IMR-90 (cell line): Measurements from ENCODE around the gene TTI1. TPM values are rescaled to one million over a fixed set of nuclear protein-coding genes. Genes with fewer than 3 reads are reported as not detected.
A peak's percentile ranks its signal among the peaks of the same experiment; 100 is the strongest.

Experiments used
- ATAC-seq: fragments of 200-7000 bp; cut with Tn5 transposase; 2 replicates; pipeline ENCODE4 v1.9.1; 2020; ENCODE audit warnings: low read depth, mild to moderate bottlenecking, moderate library complexity
- BruUV-seq: library from RNA; stranded (reverse); fragments of 400-500 nt; replicated peaks from 2 replicates; lab custom pipeline; 2021; lab: Mats Ljungman, UMichigan
- CTCF ChIA-PET: fragments of 300-600 bp; formaldehyde crosslinking; extraction: SDS; loops from one replicate; lab custom pipeline; 2021; ENCODE audit warnings: antibody characterized with exemption; lab: Yijun Ruan, JAX
- POLR2A ChIA-PET: fragments of 300-600 bp; sonication (Branson Sonifier 250); formaldehyde crosslinking; loops from one replicate; lab custom pipeline; 2022; ENCODE audit warnings: antibody characterized with exemption; ENCODE audit not compliant: unreplicated experiment; lab: Charles Lee
- DNase-seq: peaks from one replicate; pipeline ENCODE4 v3.0.0; 2013
- H2AFZ ChIP-seq: replicated peaks from 2 replicates; pipeline ENCODE3; 2013; ENCODE audit warnings: low read length, mild to moderate bottlenecking; ENCODE audit not compliant: poor library complexity
- H2AK5ac ChIP-seq: 2 replicates; pipeline ENCODE4 v1.6.1; 2013; ENCODE audit warnings: low read depth, low read length, inconsistent platforms
- H2AK9ac ChIP-seq: replicated peaks from 2 replicates; pipeline ENCODE3; 2013; ENCODE audit warnings: mild to moderate bottlenecking, low read depth, low read length, moderate library complexity; ENCODE audit not compliant: poor library complexity
- H2BK120ac ChIP-seq: 2 replicates; pipeline ENCODE4 v1.6.1; 2013; ENCODE audit warnings: low read depth, low read length, inconsistent platforms
- H2BK15ac ChIP-seq: 3 replicates; pipeline ENCODE4 v1.6.1; 2013; ENCODE audit warnings: low read depth, low read length, inconsistent platforms
- H2BK20ac ChIP-seq: 2 replicates; pipeline ENCODE4 v1.6.1; 2013; ENCODE audit warnings: low read depth, mild to moderate bottlenecking, inconsistent platforms, low read length, moderate library complexity
- H2BK5ac ChIP-seq: 2 replicates; pipeline ENCODE4 v1.6.1; 2013; ENCODE audit warnings: mild to moderate bottlenecking, low read depth, low read length, inconsistent platforms; ENCODE audit not compliant: poor library complexity, severe bottlenecking
- H3K14ac ChIP-seq: replicated peaks from 2 replicates; pipeline ENCODE4 v1.6.1; 2013; ENCODE audit warnings: low read depth, low read length, inconsistent platforms
- H3K18ac ChIP-seq: 2 replicates; pipeline ENCODE4 v1.6.1; 2013; ENCODE audit warnings: low read depth, low read length, control low read depth
- H3K23ac ChIP-seq: 2 replicates; pipeline ENCODE4 v1.6.1; 2013; ENCODE audit warnings: low read depth, low read length, inconsistent platforms
- H3K27ac ChIP-seq: 2 replicates; pipeline ENCODE4 v1.5.1; 2013; ENCODE audit warnings: mild to moderate bottlenecking, control low read depth, low read length; ENCODE audit not compliant: insufficient read depth
- H3K27me3 ChIP-seq: 2 replicates; pipeline ENCODE4 v1.6.1; 2013; ENCODE audit warnings: low read length; ENCODE audit not compliant: control insufficient read depth, insufficient read depth
- H3K36me3 ChIP-seq: 2 replicates; pipeline ENCODE4 v1.6.1; 2013; ENCODE audit warnings: low read length, mixed read lengths; ENCODE audit not compliant: control insufficient read depth, insufficient read depth
- H3K4ac ChIP-seq: 2 replicates; pipeline ENCODE4 v1.6.1; 2013; ENCODE audit warnings: low read depth, low read length, inconsistent platforms
- H3K4me1 ChIP-seq: 2 replicates; pipeline ENCODE4 v1.6.1; 2013; ENCODE audit warnings: low read length, mixed read lengths; ENCODE audit not compliant: control insufficient read depth, insufficient read depth
- H3K4me2 ChIP-seq: 2 replicates; pipeline ENCODE4 v1.6.1; 2013; ENCODE audit warnings: low read depth, mild to moderate bottlenecking, control low read depth, low read length, moderate library complexity
- H3K4me3 ChIP-seq: 2 replicates; pipeline ENCODE4 v1.5.1; 2013; ENCODE audit warnings: low read depth, mild to moderate bottlenecking, control low read depth, low read length, moderate library complexity; ENCODE audit not compliant: insufficient read depth
- H3K56ac ChIP-seq: 2 replicates; pipeline ENCODE4 v1.6.1; 2013; ENCODE audit warnings: low read length, inconsistent platforms; ENCODE audit not compliant: insufficient read depth; ENCODE audit errors: extremely low read depth
- H3K79me1 ChIP-seq, 2 experiments: 2 replicates each; pipeline ENCODE4 v1.6.1; 2013; ENCODE audit warnings: low read length in 2 of 2, inconsistent platforms in 1 of 2, low read depth in 1 of 2
- H3K9ac ChIP-seq: 2 replicates; pipeline ENCODE4 v1.6.1; 2013; ENCODE audit warnings: low read depth, low read length, control low read depth
- H3K9me1 ChIP-seq: 2 replicates; pipeline ENCODE4 v1.6.1; 2013; ENCODE audit warnings: low read length, inconsistent platforms; ENCODE audit not compliant: insufficient read depth
- H3K9me3 ChIP-seq: 2 replicates; pipeline ENCODE4 v1.6.1; 2013; ENCODE audit warnings: low read length; ENCODE audit not compliant: control insufficient read depth, insufficient read depth
- H4K20me1 ChIP-seq: 2 replicates; pipeline ENCODE4 v1.6.1; 2013; ENCODE audit warnings: low read length, inconsistent platforms; ENCODE audit not compliant: insufficient read depth
- H4K5ac ChIP-seq: 2 replicates; pipeline ENCODE4 v1.6.1; 2013; ENCODE audit warnings: mild to moderate bottlenecking, low read depth, low read length, control low read depth
- H4K8ac ChIP-seq, 2 experiments: 2 replicates each; pipeline ENCODE4 v1.6.1; 2013; ENCODE audit warnings: low read depth in 2 of 2, low read length in 2 of 2, control low read depth in 1 of 2, inconsistent platforms in 1 of 2
- H4K91ac ChIP-seq: 2 replicates; pipeline ENCODE4 v1.6.1; 2013; ENCODE audit warnings: low read depth, low read length, inconsistent platforms; ENCODE audit not compliant: insufficient read depth
- BHLHE40 ChIP-seq: fragments of 150-350 bp; IDR thresholded peaks from 2 replicates; pipeline ENCODE4 v1.6.1; 2016; ENCODE audit warnings: mild to moderate bottlenecking, low read depth, low read length
- CEBPB ChIP-seq: IDR thresholded peaks from 2 replicates; pipeline ENCODE4 v1.6.1; 2012; ENCODE audit warnings: low read depth, low read length, improper control_type of control experiment
- CHD1 ChIP-seq: IDR thresholded peaks from 2 replicates; pipeline ENCODE4 v1.6.1; 2012; ENCODE audit warnings: low read depth, low read length, improper control_type of control experiment
- ELK1 ChIP-seq: fragments of 150-350 bp; IDR thresholded peaks from 2 replicates; pipeline ENCODE4 v1.6.1; 2016; ENCODE audit warnings: low read depth, mild to moderate bottlenecking, low read length, moderate library complexity, borderline replicate concordance
- FOS ChIP-seq: fragments of 150-350 bp; IDR thresholded peaks from 2 replicates; pipeline ENCODE4 v1.6.1; 2016; ENCODE audit warnings: low read depth, low read length
- MAFK ChIP-seq: IDR thresholded peaks from 2 replicates; pipeline ENCODE4 v1.6.1; 2012; ENCODE audit warnings: low read depth, low read length, improper control_type of control experiment
- MAZ ChIP-seq: IDR thresholded peaks from 2 replicates; pipeline ENCODE4 v1.6.1; 2012; ENCODE audit warnings: low read depth, mild to moderate bottlenecking, low read length, improper control_type of control experiment, moderate library complexity, borderline replicate concordance
- MXI1 ChIP-seq: IDR thresholded peaks from 2 replicates; pipeline ENCODE4 v1.6.1; 2012; ENCODE audit warnings: low read depth, mild to moderate bottlenecking, low read length, moderate library complexity, borderline replicate concordance
- NFE2L2 ChIP-seq: fragments of 150-350 bp; IDR thresholded peaks from 2 replicates; pipeline ENCODE4 v1.6.1; 2016; ENCODE audit warnings: low read depth, mild to moderate bottlenecking, low read length
- POLR2A ChIP-seq: IDR thresholded peaks from 2 replicates; pipeline ENCODE4 v1.6.1; 2012; ENCODE audit warnings: mild to moderate bottlenecking, low read depth, low read length
- RAD21 ChIP-seq: IDR thresholded peaks from 2 replicates; pipeline ENCODE4 v1.6.1; 2012; ENCODE audit warnings: low read length, improper control_type of control experiment
- RCOR1 ChIP-seq: IDR thresholded peaks from 2 replicates; pipeline ENCODE4 v1.6.1; 2012; ENCODE audit warnings: mild to moderate bottlenecking, low read length, improper control_type of control experiment; ENCODE audit not compliant: insufficient replicate concordance
- SMC3 ChIP-seq: fragments of 150-350 bp; IDR thresholded peaks from 2 replicates; pipeline ENCODE4 v1.6.1; 2016; ENCODE audit warnings: low read depth, mild to moderate bottlenecking, antibody characterized with exemption, low read length, moderate library complexity
- WGBS, 2 experiments: methylation state at CpG; one replicate each; pipeline versions ENCODE4 v1.1.5 to v1.1.7; 2013; ENCODE audit warnings: missing lambda C conversion rate in 2 of 2; ENCODE audit not compliant: insufficient read length in 1 of 2; ENCODE audit errors: extremely low coverage in 2 of 2; 5-methylcytosine and 5-hydroxymethylcytosine counted together
- dilution Hi-C: fragments of 300-500 bp; cut with HindIII; formaldehyde crosslinking; loops from one replicate; pipeline ENCODE4 v1.14.3; 2018; ENCODE audit warnings: low sequenced_read_pairs; ENCODE audit not compliant: unreplicated experiment
- in situ Hi-C: fragments of 300-500 bp; cut with MboI; formaldehyde crosslinking; loops from 3 replicates; pipeline ENCODE4 v1.14.3; 2019; ENCODE audit warnings: low sequenced_read_pairs, inconsistent platforms, mixed read lengths
- intact Hi-C: fragments of 100-400 bp; cut with micrococcal nuclease; formaldehyde crosslinking; loops from 2 replicates; pipeline ENCODE4 v1.10.0; 2022
- polyA plus RNA-seq, 3 experiments: library from polyadenylated mRNA; depleted of rRNA; stranded (reverse); fragments of >200 nt; gene quantifications; 2 replicates each; pipeline ENCODE4 v1.2.3, GENCODE V29; 2012; ENCODE audit warnings: low replicate concordance in 1 of 3
- total RNA-seq: library from RNA; depleted of rRNA; stranded (reverse); fragments of >200 nt; gene quantifications from 2 replicates; pipeline ENCODE4 v1.2.3, GENCODE V29; 2012
- TF ChIP-seq, protein P1 (sequence below): fragments of 150-350 bp; IDR thresholded peaks from 2 replicates; pipeline ENCODE4 v1.6.1; 2017; ENCODE audit warnings: mild to moderate bottlenecking, antibody characterized with exemption, low read length, low read depth

TTI1 gene
- total and polyA plus RNA-seq, 2 of the 4 experiments (the other 2 are of a cell fraction): 12.5 to 17.6 TPM

DNA sequence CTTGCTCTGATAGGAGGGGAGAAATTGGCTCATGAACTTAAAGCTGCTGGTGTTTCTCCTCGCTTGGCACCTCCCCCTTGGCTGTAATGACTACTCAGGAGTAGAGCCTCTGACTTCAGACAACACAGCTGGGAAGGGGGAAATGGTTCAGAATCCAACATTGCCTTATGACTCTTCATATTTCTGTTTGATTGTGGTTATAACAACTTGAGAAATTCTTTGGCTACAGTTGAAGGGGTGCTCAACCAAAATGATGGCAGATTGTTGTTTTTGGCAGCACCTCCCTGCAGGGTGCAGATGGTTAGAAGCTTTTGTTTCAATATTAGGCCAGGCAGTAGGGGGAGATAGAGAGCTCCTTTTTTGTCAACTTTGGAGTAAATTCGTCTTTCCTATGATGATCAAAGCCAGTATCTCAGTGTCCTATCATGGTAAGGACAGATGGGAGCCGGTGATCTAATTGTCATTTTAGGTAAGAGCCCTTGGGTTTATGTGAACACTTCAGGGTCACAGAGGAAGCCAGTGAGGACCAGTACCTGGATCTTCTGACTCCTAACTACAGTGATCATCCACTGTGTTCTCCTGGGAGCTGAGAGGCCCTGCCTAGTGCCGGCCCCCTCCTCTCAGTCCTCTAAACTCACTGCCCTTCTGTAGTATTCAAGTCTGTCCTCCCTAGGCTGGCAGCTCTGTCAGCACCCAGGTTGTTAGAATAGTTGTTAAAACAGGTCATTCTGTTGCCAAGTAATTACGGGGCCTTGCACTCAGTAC, 40.2 kb upstream of the TTI1 start:
- ATAC-seq (peak; percentile 87), DNase-seq (peak; percentile 98)
- peak overlapping the region; percentile 92 for H2BK5ac ChIP-seq
- no peaks in the 10 kb centered on the region for H3K9me3 ChIP-seq
- H2AK5ac ChIP-seq: peak overlapping the region; percentile 89
- H4K20me1 ChIP-seq: no peaks in the 10 kb centered on the region
- H4K8ac ChIP-seq: peak overlapping the region; percentile 28 to 83; a peak in 3 of 4 replicates
- no peak overlapping the region for H2AFZ ChIP-seq
- in situ Hi-C loops (no loop called here), intact Hi-C loops (loop anchor here (1.0 to 2.0 kb wide), 3 partner anchors 92 to 148 kb away; partner anchors contain the start of gene TGM2), dilution Hi-C loops (no loop called here)
- H3K9ac ChIP-seq: peak overlapping the region; percentile 50
- peaks cover 18% of the 10 kb centered on the region for H3K9me1 ChIP-seq
- WGBS, 2 experiments: no CpG with 5 or more reads among the region's 5 CpGs
- H3K4ac ChIP-seq: peak overlapping the region; percentile 88
- peak overlapping the region; percentile 72 for H3K18ac ChIP-seq
- no peak overlapping the region for H3K4me3 ChIP-seq
- peak overlapping the region; percentile 89 for H3K27ac ChIP-seq
- no peaks in the 10 kb centered on the region for H3K27me3 ChIP-seq
- no TSS peak for BruUV-seq
- ChIA-PET POLR2A (no interaction called here), CTCF (interaction anchor here (0.7 to 2.0 kb wide), 21 partner anchors 10 to 283 kb away, joined by 3 to 21 read pairs (median 4); no protein-coding TSS in a partner anchor)
- peak overlapping the region; percentile 29; the same call in 1 of the 2 replicates for H3K56ac ChIP-seq
- H2BK120ac ChIP-seq: peak overlapping the region; percentile 90
- H2BK15ac ChIP-seq: peak overlapping the region; percentile 87
- peaks cover 22% of the 10 kb centered on the region for H3K36me3 ChIP-seq
- H3K4me2 ChIP-seq: peak overlapping the region; percentile 55
- peak overlapping the region; percentile 95 for H2BK20ac ChIP-seq
- peak overlapping the region; percentile 78 for H4K5ac ChIP-seq
- peak overlapping the region; percentile 73 for H4K91ac ChIP-seq
- peak overlapping the region; percentile 50; the same call in 1 of the 2 replicates for H3K23ac ChIP-seq
- peaks cover 21% of the 10 kb centered on the region for H3K4me1 ChIP-seq
- H3K79me1 ChIP-seq: peaks cover 35 to 55% of the 10 kb centered on the region in 2 experiments
- H2AK9ac ChIP-seq: peak overlapping the region; percentile 8
- H3K14ac ChIP-seq: peak overlapping the region; percentile 81
- TF ChIP-seq POLR2A (no peak), CHD1 (no peak), RAD21 (peak; percentile 75), FOS (no peak), RCOR1 (peak; percentile 69), MAFK (no peak), MAZ (no peak), ELK1 (no peak), SMC3 (peak; percentile 76), NFE2L2 (peak; percentile 1; the same call in 1 of the 2 replicates), CEBPB (no peak), MXI1 (no peak), BHLHE40 (no peak)
- TF ChIP-seq, protein P1, sequence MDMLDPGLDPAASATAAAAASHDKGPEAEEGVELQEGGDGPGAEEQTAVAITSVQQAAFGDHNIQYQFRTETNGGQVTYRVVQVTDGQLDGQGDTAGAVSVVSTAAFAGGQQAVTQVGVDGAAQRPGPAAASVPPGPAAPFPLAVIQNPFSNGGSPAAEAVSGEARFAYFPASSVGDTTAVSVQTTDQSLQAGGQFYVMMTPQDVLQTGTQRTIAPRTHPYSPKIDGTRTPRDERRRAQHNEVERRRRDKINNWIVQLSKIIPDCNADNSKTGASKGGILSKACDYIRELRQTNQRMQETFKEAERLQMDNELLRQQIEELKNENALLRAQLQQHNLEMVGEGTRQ: no peak
